GM19455 (cell line): ENCODE data around the gene RAB4B.
"Not testable (repeated sequence)": the region's sequence is repeated elsewhere in the genome, so short reads cannot be mapped to it uniquely, and the experiment has no call there.

Source experiments
- ATAC-seq: cut with Tn5 transposase; IDR thresholded peaks from one replicate; pipeline ENCODE4 v1.9.1; 2021; ENCODE audit not compliant: unreplicated experiment

Gene RAB4B

GRCh38 chr19:40777937-40778705, at the start of gene RAB4B:
TSS of gene RAB4B (plus strand) at chr19:40778247. CDS start at chr19:40778376, 129 bp downstream.
- ATAC-seq = peak; percentile 64

- ATAC-seq = not testable (repeated sequence)
These were observed 48.0 kb upstream of the RAB4B start for GRCh38 chr19:40730065-40730464.

GRCh38 chr19:40732304-40732703, 45.7 kb upstream of the RAB4B start:
- ATAC-seq = not testable (repeated sequence)

GRCh38 chr19:40733149-40733548, 44.9 kb upstream of the RAB4B start:
- ATAC-seq = no peak

GRCh38 chr19:40735013-40735771, 42.9 kb upstream of the RAB4B start:
- ATAC-seq = no peak

- ATAC-seq = no peak
These were observed 41.4 kb upstream of the RAB4B start for GRCh38 chr19:40736661-40737060.

GRCh38 chr19:40737102-40737644, 40.9 kb upstream of the RAB4B start:
- ATAC-seq = no peak

- ATAC-seq = no peak
These were observed 38.8 kb upstream of the RAB4B start for GRCh38 chr19:40739030-40739839.

GRCh38 chr19:40739871-40740703, 38.0 kb upstream of the RAB4B start:
- no peak for ATAC-seq

- no peak for ATAC-seq
These were observed 37.3 kb upstream of the RAB4B start for GRCh38 chr19:40740747-40741146.

- ATAC-seq = no peak
These were observed 36.3 kb upstream of the RAB4B start for GRCh38 chr19:40741527-40742390.

GRCh38 chr19:40742477-40742876, 35.6 kb upstream of the RAB4B start:
- no peak for ATAC-seq

GRCh38 chr19:40742886-40743285, 35.2 kb upstream of the RAB4B start:
- ATAC-seq = no peak

GRCh38 chr19:40743926-40744325, 34.1 kb upstream of the RAB4B start:
- ATAC-seq = no peak

- ATAC-seq = no peak
These were observed 33.3 kb upstream of the RAB4B start for GRCh38 chr19:40744554-40745401.

GRCh38 chr19:40745402-40745780, 32.7 kb upstream of the RAB4B start:
- ATAC-seq = no peak

- ATAC-seq = no peak
These were observed 30.5 kb upstream of the RAB4B start for GRCh38 chr19:40747536-40747935.

- peak; percentile 79 for ATAC-seq
These were observed 27.8 kb upstream of the RAB4B start, which contains the start of gene ACTMAP for GRCh38 chr19:40750058-40750873. TSS of gene ACTMAP (minus strand) at chr19:40750477. CDS start at chr19:40749803, 674 bp downstream.
